ENCODE measurements around the gene ACR.

Gene ACR

DNA sequence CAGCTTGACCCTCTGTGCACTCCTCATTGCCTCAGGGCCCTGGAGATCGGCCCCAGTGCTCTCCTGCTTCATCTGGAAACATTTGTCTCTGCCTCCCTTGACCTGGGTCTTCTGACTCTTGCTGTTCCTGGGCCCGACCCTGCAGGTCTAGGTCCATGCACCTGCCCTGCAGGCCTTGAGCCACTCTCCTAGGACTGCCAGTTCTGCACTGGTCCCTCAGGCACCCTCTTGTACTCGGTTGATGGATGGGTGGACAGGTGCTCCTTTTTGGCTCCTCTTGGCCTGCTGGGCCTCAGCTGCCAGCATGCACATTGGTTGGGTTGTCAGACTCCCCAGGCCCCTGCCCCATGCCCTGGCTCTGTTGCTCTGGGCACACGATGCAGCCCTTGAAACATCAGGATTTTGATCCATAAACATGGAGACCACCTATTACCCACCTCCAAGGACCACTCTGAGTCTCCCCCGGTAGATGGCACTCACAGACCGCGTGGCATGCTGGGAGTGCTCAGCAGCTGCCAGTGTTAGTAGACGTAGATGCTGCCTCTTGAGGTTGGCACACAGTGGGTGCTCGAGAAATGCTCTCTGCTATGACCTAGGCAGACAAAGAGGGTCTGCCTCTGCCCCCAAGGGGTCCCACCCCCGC lies 20.2 kb upstream of the ACR start:
- no peak for DNase-seq (ENCODE audit: low read depth, low spot score)

DNA sequence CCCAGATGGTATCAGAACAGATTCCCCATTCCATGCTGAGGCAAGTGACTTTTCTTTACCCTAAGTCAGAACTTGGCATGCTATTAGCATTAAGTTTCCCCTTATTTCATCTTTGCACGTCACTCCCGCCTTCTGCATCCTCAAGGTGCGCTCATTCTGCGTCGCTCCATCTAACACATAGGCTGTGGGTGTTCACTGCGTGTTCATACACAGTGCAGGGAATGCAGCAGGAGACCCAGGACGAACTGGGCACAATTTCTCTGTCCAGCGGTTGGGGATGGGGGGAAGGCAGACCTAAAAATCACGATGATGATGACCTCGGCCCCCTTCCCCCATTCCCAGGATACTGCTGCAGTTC lies 19.7 kb upstream of the ACR start:
- no peak for DNase-seq (ENCODE audit: low read depth, low spot score)

DNA sequence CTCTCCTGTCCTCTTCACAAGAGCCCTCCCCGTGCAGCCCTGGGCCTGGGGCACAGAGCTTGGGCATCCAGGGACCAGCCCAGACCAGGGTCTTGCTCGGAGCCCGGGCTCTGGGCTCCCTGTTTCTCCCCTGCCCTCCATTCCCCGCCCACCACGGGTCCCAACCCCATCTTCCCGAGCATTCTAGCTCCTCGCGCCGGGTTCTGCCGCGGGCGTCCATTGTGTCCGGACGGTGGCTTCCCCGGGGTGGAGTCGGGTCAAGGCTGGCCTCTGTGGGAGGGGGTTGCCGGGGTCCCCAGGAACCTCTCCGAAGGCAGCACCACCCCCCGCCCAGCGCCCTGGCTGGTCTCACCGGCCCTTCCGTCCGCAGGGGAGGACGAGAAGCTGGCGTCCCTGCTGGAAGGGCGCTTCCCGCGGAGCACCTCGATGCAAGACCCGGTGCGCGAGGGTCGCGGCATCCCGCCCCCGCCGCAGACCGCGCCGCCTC lies 18.1 kb upstream of the ACR start:
- no peak for DNase-seq (ENCODE audit: low read depth, low spot score)

DNA sequence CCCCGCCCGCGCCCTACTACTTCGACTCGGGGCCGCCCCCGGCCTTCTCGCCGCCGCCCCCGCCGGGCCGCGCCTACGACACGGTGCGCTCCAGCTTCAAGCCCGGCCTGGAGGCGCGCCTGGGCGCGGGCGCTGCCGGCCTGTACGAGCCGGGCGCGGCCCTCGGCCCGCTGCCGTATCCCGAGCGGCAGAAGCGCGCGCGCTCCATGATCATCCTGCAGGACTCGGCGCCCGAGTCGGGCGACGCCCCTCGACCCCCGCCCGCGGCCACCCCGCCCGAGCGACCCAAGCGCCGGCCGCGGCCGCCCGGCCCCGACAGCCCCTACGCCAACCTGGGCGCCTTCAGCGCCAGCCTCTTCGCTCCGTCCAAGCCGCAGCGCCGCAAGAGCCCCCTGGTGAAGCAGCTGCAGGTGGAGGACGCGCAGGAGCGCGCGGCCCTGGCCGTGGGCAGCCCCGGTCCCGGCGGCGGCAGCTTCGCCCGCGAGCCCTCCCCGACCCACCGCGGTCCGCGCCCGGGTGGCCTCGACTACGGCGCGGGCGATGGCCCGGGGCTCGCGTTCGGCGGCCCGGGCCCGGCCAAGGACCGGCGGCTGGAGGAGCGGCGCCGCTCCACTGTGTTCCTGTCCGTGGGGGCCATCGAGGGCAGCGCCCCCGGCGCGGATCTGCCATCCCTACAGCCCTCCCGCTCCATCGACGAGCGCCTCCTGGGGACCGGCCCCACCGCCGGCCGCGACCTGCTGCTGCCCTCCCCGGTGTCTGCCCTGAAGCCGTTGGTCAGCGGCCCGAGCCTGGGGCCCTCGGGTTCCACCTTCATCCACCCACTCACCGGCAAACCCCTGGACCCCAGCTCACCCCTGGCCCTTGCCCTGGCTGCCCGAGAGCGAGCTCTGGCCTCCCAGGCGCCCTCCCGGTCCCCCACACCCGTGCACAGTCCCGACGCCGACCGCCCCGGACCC lies 17.4 kb upstream of the ACR start:
- peak; percentile 44 for DNase-seq (ENCODE audit: low read depth, low spot score)

DNA sequence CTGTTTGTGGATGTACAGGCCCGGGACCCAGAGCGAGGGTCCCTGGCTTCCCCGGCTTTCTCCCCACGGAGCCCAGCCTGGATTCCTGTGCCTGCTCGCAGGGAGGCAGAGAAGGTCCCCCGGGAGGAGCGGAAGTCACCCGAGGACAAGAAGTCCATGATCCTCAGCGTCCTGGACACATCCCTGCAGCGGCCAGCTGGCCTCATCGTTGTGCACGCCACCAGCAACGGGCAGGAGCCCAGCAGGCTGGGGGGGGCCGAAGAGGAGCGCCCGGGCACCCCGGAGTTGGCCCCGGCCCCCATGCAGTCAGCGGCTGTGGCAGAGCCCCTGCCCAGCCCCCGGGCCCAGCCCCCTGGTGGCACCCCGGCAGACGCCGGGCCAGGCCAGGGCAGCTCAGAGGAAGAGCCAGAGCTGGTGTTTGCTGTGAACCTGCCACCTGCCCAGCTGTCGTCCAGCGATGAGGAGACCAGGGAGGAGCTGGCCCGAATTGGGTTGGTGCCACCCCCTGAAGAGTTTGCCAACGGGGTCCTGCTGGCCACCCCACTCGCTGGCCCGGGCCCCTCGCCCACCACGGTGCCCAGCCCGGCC lies 16.7 kb upstream of the ACR start:
- no peak for DNase-seq (ENCODE audit: low read depth, low spot score)

DNA sequence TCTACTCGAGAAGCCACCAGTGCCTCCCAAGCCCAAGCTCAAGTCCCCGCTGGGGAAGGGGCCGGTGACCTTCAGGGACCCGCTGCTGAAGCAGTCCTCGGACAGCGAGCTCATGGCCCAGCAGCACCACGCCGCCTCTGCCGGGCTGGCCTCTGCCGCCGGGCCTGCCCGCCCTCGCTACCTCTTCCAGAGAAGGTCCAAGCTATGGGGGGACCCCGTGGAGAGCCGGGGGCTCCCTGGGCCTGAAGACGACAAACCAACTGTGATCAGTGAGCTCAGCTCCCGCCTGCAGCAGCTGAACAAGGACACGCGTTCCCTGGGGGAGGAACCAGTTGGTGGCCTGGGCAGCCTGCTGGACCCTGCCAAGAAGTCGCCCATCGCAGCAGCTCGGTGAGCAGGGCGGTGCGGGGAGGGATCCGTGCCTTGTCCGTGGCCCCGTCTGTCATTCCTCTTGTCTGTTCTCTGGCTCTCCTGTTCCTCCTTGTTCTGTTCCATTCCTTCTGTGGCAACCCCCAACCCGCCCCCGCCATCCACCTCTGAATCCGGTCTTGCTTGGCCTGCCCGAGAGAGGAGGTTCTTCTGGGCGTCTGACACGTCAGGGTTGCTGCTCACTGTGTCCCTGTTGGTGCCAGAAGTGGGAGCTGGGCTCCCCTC lies 15.8 kb upstream of the ACR start:
- DNase-seq (ENCODE audit: low read depth, low spot score) = no peak

DNA sequence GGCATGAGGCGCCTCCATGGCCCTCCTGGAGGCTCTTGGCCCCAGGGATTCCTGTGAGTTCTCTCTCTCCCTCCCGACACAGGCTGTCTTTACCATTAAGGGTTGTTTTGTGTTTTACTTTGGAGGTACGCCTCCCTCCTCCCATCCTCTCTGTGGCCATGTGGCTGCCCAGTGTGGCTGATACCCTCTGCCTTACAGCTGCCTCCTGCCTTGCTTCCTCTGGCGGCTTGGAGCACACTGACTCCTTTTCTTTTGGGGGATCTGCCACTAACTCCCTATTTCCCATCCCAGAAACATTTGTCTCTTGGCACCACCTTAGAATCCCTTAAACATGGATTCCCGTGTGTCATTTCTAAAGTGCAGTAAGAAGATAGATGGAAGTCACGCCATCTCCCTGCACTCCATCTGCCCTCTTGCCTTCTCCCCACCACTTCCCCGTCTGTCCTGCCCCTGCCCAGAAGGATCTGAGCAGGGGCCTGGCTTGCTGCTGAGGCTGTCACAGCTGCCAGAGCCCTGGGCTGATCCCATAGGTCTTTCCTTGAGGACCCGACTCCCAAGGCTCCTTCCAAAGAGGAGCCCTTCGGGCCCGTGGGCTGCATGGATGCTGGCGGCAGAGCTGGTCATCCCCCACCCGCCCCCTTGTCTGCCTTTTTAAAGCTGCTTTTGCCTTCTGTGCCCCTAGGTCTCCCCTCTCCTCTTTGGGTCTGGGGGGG lies 15.1 kb upstream of the ACR start:
- no peak for DNase-seq (ENCODE audit: low read depth, low spot score)

DNA sequence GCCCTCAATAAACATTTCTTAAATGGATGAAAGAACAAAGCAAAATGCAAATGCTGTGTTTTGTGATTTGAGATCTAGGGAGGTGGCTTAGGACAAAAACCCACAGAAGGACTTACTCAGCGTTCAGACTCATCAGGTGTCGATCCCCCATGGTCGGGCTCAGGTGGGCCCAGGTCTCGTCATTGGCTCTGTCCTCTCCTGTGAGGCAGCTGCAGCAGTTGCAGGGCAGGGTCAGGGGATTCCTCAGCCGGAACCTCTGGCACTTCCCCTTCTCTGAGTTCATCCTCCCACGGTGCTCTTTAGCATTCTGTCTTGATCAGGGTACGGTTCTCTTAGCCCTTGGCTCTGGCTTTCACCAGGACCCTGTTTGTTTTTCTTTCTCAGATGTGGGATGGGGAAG lies 14.0 kb upstream of the ACR start:
- no peak for DNase-seq (ENCODE audit: low read depth, low spot score)

DNA sequence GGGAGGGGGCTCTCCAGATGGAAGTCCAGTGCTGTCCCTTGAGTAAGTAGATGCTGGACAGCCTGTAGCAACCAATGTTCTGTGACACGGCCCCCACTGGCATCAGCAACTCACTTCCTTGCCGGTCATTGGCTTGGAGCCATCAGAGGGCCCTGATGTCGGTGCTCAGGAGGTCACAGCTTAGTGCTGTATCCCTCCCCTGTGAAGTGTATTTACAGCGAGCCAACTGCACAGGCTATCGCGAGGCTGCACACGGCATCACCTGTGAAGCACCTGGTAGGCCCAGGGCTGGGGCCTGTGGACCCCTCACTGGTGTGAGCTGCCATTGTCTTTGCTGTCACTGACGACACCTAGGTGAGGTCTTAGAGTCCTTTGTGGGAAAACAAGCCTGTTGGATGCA lies 13.4 kb upstream of the ACR start:
- no peak for DNase-seq (ENCODE audit: low read depth, low spot score)

DNA sequence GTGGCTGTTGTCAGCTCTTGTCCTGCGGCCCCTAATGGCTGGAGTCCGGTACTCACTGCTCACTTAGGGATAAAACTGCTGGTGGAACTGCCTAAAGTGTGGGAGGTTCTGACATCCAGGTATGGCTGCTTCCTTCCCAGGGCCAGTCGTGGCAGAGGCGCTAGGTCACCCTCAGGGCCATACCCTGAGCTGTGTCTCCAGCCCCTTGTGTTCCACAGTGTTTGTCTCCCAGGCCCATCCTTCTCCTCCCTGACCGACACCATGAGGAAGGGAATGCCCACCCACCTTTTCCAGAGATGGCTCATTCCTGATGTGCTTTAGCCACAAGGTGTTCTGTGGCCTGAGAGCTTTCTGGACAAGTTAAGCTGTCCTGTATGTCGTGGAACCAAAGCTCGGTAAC lies 12.4 kb upstream of the ACR start:
- no peak for DNase-seq (ENCODE audit: low read depth, low spot score)

DNA sequence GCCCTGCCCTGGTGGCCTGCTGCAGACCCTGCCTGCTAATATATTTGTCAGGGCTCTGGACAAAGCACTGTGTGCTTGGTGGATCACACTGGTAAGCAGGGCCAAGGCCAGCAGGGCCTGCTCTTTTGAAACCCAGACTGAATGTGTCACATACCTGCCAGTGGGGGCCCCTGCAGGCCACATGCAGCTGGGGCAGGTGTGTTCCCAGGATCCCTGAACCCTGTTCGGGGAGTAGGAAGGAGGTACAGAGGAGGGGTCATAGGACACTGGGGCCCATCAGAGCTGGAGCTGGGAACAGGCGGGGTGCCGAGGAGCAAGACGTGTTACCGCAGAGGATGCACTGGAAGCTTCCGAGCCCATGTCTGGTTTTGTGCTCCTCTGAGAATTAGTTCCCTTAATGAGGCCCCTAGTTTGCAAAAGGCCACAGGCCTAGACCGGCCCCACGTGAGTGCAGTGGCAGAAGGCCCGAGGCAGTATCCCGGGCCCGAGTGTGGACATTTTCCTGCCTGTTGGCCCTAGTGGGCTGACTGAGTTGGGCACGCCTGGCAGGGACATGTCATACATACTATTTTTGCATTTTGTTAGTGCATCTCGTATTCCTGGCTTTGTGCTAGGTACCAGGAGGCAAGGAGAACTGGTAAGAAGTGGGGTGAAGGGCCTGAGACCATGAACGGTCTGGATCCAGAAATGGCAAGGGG lies 11.2 kb upstream of the ACR start:
- no peak for DNase-seq (ENCODE audit: low read depth, low spot score)

DNA sequence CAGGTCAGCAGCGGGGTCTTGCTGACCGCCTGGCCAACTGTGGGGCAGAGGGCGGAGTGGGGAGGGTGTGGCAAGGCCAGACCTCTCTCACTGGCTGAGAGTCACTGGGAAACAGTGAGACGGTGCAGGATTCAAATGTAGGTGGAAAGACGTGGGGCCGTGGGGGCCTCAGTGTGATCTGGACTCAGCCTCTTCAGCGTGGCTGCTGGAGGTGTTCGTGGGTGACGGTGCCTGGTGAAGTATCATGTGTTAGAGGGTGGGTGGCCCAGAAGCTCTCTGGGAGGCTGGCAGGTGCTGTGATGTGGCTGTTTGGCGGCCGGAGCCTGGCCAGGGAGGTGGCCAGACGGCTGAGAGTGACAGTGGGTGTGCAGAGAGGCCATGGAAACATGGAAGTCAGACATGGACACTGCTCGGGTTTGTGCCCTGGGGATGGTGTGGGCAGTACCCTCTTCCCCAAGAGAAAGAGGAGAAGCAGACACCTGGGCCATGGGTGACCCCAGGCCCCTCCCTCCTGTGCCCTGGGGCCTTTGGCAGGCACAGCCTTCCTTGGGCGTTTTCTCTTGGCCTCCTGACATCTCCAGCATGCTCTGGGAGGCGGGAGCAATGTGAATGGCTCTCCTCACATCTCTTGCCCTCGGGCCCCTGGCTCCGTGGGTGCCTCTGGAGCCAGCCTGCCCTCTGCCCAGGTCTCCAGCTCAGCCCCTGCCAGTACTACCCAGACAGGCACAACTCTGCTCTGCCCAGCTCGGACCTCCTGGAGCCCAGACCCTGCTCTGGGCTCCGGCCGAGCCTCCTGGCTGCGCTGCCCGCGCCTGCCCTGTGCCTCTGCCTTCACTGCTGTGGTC lies 10.1 kb upstream of the ACR start:
- DNase-seq (ENCODE audit: low read depth, low spot score) = no peak

DNA sequence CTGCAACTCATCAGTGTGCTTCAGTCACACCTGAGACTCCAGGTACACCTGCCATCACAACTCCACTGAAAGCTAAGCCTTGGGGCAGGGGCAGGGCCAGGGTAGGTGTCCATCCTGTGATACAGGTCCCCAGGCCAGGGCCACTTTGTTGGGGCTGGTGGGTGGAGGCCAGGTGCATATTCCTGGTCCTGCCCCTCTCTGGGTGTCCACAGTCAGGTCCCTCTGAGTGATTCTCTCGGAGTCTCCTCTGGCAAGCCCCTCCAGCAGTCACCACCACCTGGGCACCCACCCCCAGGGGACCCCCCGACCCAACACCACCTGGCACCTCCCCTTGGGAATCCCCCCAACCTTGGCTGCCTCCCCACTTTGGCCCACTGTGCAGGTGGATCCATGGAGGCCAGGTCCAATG lies 9.5 kb upstream of the ACR start:
- no peak for DNase-seq (ENCODE audit: low read depth, low spot score)

DNA sequence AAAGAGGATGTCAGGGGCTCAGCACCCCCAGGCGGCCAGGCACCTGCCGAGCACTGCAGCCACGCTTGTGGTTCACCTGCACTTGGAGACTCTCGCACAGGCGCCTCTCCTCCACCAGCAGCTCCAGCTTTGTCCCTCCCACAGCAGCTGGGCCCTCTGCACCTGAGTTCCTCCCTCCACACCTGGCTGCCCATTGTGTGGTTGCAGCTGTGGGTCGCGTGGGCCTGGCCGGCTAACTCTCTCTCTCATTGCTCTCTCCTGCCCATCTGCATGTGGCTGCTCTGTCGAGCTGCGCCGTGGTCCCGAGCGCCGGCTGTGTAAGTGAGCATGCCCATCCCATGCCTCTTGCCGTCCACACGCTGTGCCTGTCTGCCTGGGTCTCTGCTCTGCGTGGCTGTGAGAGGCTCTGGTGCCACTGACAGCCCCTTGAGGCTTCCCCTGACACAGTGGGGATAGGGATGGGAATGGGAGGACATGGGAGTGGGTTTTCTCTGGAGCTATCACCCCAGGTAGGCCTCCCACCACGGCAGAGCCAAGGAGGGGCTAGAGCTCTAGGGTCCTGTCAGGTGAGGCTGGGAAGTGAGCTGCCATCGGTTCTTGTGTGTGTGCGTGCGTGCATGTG lies 8.5 kb upstream of the ACR start:
- DNase-seq (ENCODE audit: low read depth, low spot score) = no peak

DNA sequence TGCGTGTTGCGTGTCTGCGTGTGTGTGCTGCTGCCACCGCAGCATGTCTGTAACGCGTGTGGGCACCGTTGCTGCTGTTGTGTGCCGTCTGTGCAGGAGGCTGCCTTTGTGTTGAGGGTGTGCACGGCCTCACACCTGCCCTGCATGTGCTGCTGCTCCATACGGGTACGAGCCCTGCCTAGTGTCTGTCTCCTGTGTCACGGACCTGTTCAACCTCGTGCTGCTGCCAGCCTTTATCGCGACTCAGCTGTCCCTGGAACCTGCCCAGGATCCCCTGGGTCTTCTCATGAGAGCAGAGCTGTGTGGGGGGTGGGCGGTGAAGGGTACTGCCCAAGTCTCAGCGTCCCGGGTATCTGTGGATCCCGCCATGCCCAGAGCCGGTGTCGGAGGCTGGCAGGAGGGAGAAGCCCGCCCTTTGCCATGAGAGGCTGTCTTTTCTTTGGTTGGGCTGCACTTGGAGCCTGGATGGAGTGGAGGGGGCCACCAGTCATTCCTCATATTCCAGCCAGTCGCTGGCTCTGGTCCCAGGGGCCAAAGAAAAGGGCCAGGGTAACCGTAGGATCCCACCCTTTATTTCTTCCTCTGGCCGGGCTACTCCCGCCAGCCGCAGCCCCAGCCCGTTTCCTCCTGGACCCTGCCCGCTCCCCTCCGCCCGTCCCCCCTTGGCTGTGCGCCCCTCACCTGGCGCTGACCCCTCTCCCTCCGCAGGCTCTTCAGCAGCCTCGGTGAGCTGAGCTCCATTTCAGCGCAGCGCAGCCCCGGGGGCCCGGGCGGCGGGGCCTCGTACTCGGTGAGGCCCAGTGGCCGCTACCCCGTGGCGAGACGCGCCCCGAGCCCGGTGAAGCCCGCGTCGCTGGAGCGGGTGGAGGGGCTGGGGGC lies 7.8 kb upstream of the ACR start:
- peak; percentile 13 for DNase-seq (ENCODE audit: low read depth, low spot score)

DNA sequence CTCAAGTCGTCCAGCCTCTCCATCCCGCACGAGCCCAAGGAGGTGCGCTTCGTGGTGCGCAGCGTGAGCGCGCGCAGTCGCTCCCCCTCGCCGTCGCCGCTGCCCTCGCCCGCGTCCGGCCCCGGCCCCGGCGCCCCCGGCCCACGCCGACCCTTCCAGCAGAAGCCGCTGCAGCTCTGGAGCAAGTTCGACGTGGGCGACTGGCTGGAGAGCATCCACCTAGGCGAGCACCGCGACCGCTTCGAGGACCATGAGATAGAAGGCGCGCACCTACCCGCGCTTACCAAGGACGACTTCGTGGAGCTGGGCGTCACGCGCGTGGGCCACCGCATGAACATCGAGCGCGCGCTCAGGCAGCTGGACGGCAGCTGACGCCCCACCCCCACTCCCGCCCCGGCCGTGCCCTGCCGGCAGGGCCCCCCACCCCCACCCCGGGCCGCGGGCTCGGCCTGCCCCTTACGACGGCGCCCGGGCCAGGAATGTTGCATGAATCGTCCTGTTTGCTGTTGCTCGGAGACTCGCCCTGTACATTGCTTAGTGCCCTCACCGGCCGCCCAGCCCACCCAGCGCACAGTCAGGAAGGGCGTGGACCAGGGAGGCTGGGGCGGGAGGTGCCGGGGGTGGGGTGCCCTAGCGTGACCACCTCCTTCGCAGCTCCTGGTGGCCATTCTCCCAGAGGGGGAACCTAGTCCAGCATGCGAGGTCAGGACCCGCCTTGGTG lies 6.9 kb upstream of the ACR start:
- DNase-seq (ENCODE audit: low read depth, low spot score) = no peak

DNA sequence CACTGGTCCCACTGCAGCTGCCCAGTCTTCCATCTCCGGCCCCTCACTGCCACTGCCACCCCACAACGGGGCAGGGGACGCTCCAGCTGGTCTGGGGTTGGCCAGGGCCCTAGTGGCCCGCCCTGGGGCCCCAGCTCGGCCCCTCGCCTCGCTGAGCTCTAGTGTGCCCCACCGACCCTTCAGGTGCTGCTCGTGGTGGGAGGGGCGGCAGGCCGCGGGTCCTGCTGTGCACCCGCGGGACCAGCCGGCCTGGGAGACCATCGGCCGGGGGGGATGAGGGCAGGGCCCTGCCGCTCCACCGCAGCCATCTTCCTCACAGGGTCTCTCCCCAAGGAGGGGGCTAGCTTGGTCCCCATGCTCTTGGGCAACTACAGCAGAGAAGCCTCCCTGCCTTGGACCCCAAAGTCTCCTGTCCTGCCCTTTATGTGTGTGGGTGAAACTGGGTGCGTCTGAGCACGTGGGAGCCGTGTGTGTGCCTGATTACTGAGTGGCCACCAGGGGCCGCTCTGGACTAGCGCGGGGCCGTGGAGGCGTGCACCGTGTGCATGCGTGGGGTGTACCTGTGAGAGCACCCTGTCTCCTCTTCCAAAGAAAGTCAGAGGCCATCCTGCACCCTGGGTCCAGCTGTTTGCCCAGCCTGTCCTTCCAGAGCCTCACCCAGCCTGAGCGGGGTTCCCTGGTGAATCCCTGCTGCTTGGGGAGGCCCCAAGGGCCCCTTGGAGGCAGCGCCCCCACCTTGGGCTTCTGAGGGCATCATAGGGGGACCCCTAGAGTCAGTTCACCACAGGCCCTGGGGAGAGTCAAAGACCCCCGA lies 6.0 kb upstream of the ACR start:
- peak; percentile 44 for DNase-seq (ENCODE audit: low read depth, low spot score)

Data from astrocyte of the hippocampus (primary cell).